ENCODE data around the gene FBXL13. TPM values are rescaled to one million over a fixed set of nuclear protein-coding genes. Genes with fewer than 3 reads are reported as not detected.
"Not testable (repeated sequence)": the region's sequence is repeated elsewhere in the genome, so short reads cannot be mapped to it uniquely, and the experiment has no call there.

FBXL13 gene
- total RNA-seq (8.1 TPM), polyA plus RNA-seq (0.38 TPM)

- DNase-seq (ENCODE audit: extremely low spot score): peak; percentile 79
- H3K36me3 ChIP-seq (ENCODE audit: insufficient read depth): no peaks in the 10 kb centered on the region
- H3K4me3 ChIP-seq (ENCODE audit: low read depth, low read length): peak within 1 kb of the TSS; percentile 67
- peak within 1 kb of the TSS; percentile 95 for H3K27ac ChIP-seq (ENCODE audit: low read depth)
- WGBS: 5% methylated on average over 83 of the region's 83 CpGs
- no peaks in the 10 kb centered on the region for H3K4me1 ChIP-seq (ENCODE audit: insufficient read depth)
Measured at GRCh38 chr7:103074519-103075336, at the start of gene FBXL13, which contains the start of gene ARMC10. Gene FBXL13 (minus strand): TSS chr7:103074796. Gene ARMC10 (plus strand): TSS chr7:103075140. CDS start chr7:103075273, 133 bp downstream.

- DNase-seq (ENCODE audit: extremely low spot score): no peak
- peaks cover 2% of the 10 kb centered on the region for H3K36me3 ChIP-seq (ENCODE audit: insufficient read depth)
- 85% methylated on average over 3 of the region's 3 CpGs for WGBS
- H3K4me3 ChIP-seq (ENCODE audit: low read depth, low read length): no peak overlapping the region
- H3K27ac ChIP-seq (ENCODE audit: low read depth): no peak overlapping the region
- no peaks in the 10 kb centered on the region for H3K4me1 ChIP-seq (ENCODE audit: insufficient read depth)
Measured at GRCh38 chr7:103123529-103123928, 48.9 kb upstream of the FBXL13 start.

GRCh38 chr7:103121641-103122040, 47.0 kb upstream of the FBXL13 start:
- Histone ChIP-seq H3K4me3 (ENCODE audit: low read depth, low read length) (no peak overlapping the region), H3K27ac (ENCODE audit: low read depth) (no peak overlapping the region), H3K4me1 (ENCODE audit: insufficient read depth) (no peaks in the 10 kb centered on the region), H3K36me3 (ENCODE audit: insufficient read depth) (peaks cover 2% of the 10 kb centered on the region)
- no peak for DNase-seq (ENCODE audit: extremely low spot score)

GRCh38 chr7:103120362-103120761, 45.8 kb upstream of the FBXL13 start:
- no peak for DNase-seq (ENCODE audit: extremely low spot score)
- WGBS: 93% methylated on average over 1 of the region's 1 CpG

GRCh38 chr7:103119791-103120291, 45.2 kb upstream of the FBXL13 start:
- Histone ChIP-seq H3K4me1 (ENCODE audit: insufficient read depth) (no peaks in the 10 kb centered on the region), H3K4me3 (ENCODE audit: low read depth, low read length) (no peak overlapping the region), H3K36me3 (ENCODE audit: insufficient read depth) (peaks cover 2% of the 10 kb centered on the region), H3K27ac (ENCODE audit: low read depth) (no peak overlapping the region)
- no peak for DNase-seq (ENCODE audit: extremely low spot score)
- WGBS: 96% methylated on average over 11 of the region's 11 CpGs

More at GRCh38 chr7:103120362-103120761, 45.8 kb upstream of the FBXL13 start:
- Histone ChIP-seq H3K4me3 (ENCODE audit: low read depth, low read length) (no peak overlapping the region), H3K36me3 (ENCODE audit: insufficient read depth) (peaks cover 2% of the 10 kb centered on the region), H3K4me1 (ENCODE audit: insufficient read depth) (no peaks in the 10 kb centered on the region), H3K27ac (ENCODE audit: low read depth) (no peak overlapping the region)

- DNase-seq (ENCODE audit: extremely low spot score): no peak
- no peak overlapping the region for H3K27ac ChIP-seq (ENCODE audit: low read depth)
- no peaks in the 10 kb centered on the region for H3K4me1 ChIP-seq (ENCODE audit: insufficient read depth)
- no peak overlapping the region for H3K4me3 ChIP-seq (ENCODE audit: low read depth, low read length)
- WGBS: 89% methylated on average over 2 of the region's 2 CpGs
- peaks cover 2% of the 10 kb centered on the region for H3K36me3 ChIP-seq (ENCODE audit: insufficient read depth)
Measured at GRCh38 chr7:103117465-103117864, 42.9 kb upstream of the FBXL13 start.

GRCh38 chr7:103116991-103117390, 42.4 kb upstream of the FBXL13 start:
- no peak for DNase-seq (ENCODE audit: extremely low spot score)
- no peak overlapping the region for H3K4me3 ChIP-seq (ENCODE audit: low read depth, low read length)
- H3K4me1 ChIP-seq (ENCODE audit: insufficient read depth): no peaks in the 10 kb centered on the region
- no peak overlapping the region for H3K27ac ChIP-seq (ENCODE audit: low read depth)
- peaks cover 2% of the 10 kb centered on the region for H3K36me3 ChIP-seq (ENCODE audit: insufficient read depth)

GRCh38 chr7:103116511-103116910, 41.9 kb upstream of the FBXL13 start:
- 91% methylated on average over 1 of the region's 1 CpG for WGBS
- DNase-seq (ENCODE audit: extremely low spot score): no peak
- Histone ChIP-seq H3K27ac (ENCODE audit: low read depth) (no peak overlapping the region), H3K4me1 (ENCODE audit: insufficient read depth) (no peaks in the 10 kb centered on the region), H3K4me3 (ENCODE audit: low read depth, low read length) (no peak overlapping the region), H3K36me3 (ENCODE audit: insufficient read depth) (peaks cover 2% of the 10 kb centered on the region)

GRCh38 chr7:103115771-103116170, 41.2 kb upstream of the FBXL13 start:
- H3K4me1 ChIP-seq (ENCODE audit: insufficient read depth): no peaks in the 10 kb centered on the region
- 93% methylated on average over 4 of the region's 4 CpGs for WGBS

GRCh38 chr7:103114576-103115008, 40.0 kb upstream of the FBXL13 start:
- Histone ChIP-seq H3K27ac (ENCODE audit: low read depth) (no peak overlapping the region), H3K36me3 (ENCODE audit: insufficient read depth) (peaks cover 2% of the 10 kb centered on the region), H3K4me3 (ENCODE audit: low read depth, low read length) (no peak overlapping the region), H3K4me1 (ENCODE audit: insufficient read depth) (no peaks in the 10 kb centered on the region)
- no peak for DNase-seq (ENCODE audit: extremely low spot score)
- WGBS: 67% methylated on average over 1 of the region's 1 CpG

More at GRCh38 chr7:103115771-103116170, 41.2 kb upstream of the FBXL13 start:
- H3K4me3 ChIP-seq (ENCODE audit: low read depth, low read length): no peak overlapping the region
- H3K36me3 ChIP-seq (ENCODE audit: insufficient read depth): peaks cover 2% of the 10 kb centered on the region
- no peak overlapping the region for H3K27ac ChIP-seq (ENCODE audit: low read depth)
- no peak for DNase-seq (ENCODE audit: extremely low spot score)

GRCh38 chr7:103113164-103113563, 38.6 kb upstream of the FBXL13 start:
- Histone ChIP-seq H3K4me1 (ENCODE audit: insufficient read depth) (no peaks in the 10 kb centered on the region), H3K4me3 (ENCODE audit: low read depth, low read length) (no peak overlapping the region), H3K36me3 (ENCODE audit: insufficient read depth) (no peaks in the 10 kb centered on the region), H3K27ac (ENCODE audit: low read depth) (no peak overlapping the region)
- no peak for DNase-seq (ENCODE audit: extremely low spot score)
- WGBS: 98% methylated on average over 2 of the region's 2 CpGs

- WGBS: 42% methylated on average over 6 of the region's 6 CpGs
- H3K4me3 ChIP-seq (ENCODE audit: low read depth, low read length); DNase-seq (ENCODE audit: extremely low spot score); H3K4me1 ChIP-seq (ENCODE audit: insufficient read depth); H3K36me3 ChIP-seq (ENCODE audit: insufficient read depth); H3K27ac ChIP-seq (ENCODE audit: low read depth): not testable (repeated sequence)
Measured at GRCh38 chr7:103106703-103107070, 32.1 kb upstream of the FBXL13 start.

GRCh38 chr7:103106005-103106702, 31.6 kb upstream of the FBXL13 start:
- H3K36me3 ChIP-seq (ENCODE audit: insufficient read depth): peaks cover 2% of the 10 kb centered on the region
- H3K27ac ChIP-seq (ENCODE audit: low read depth): no peak overlapping the region
- H3K4me1 ChIP-seq (ENCODE audit: insufficient read depth): no peaks in the 10 kb centered on the region
- 53% methylated on average over 12 of the region's 12 CpGs for whole genome bisulfite sequencing
- H3K4me3 ChIP-seq (ENCODE audit: low read depth, low read length): no peak overlapping the region
- no peak for DNase-seq (ENCODE audit: extremely low spot score)

- Histone ChIP-seq H3K36me3 (ENCODE audit: insufficient read depth) (peaks cover 3% of the 10 kb centered on the region), H3K4me1 (ENCODE audit: insufficient read depth) (no peaks in the 10 kb centered on the region), H3K27ac (ENCODE audit: low read depth) (no peak overlapping the region), H3K4me3 (ENCODE audit: low read depth, low read length) (no peak overlapping the region)
- WGBS: 65% methylated on average over 2 of the region's 2 CpGs
- no peak for DNase-seq (ENCODE audit: extremely low spot score)
Measured at GRCh38 chr7:103101543-103101942, 26.9 kb upstream of the FBXL13 start.
